ENCODE measurements around the gene LANCL2. TPM values are rescaled to one million over a fixed set of nuclear protein-coding genes. Genes with fewer than 3 reads are reported as not detected.

The LANCL2 gene
- total and polyA plus RNA-seq, 2 of the 4 experiments (the other 2 are of a cell fraction): 11.7 to 17.9 TPM

DNA sequence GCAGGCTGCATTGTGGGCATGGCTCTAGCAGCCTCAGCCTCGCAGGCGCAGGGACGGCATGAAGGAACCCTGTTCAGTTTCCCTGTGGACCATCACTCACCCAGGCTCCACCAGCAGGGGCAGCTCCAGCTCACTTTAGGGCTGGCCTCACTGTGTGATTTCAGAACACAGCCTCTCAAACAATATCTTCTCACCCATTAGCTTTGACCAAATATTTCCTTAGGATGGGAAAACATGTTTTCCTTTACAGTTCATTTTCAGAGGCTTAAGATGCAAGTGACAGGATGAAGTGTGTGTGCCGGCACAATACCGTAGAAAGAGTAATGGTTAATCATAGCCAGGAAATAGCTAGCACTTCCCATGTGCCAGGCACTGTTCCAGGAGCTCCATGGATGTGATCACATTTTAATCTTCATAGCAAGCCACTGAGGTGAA lies 58.2 kb downstream of the LANCL2 start:
- H2AK9ac ChIP-seq (replicated peaks; ENCODE audit: low read depth, low read length, poor library complexity): no peak overlapping the region
- no peak overlapping the region for H3K4ac ChIP-seq (ENCODE audit: low read depth, low read length)
- H3K27me3 ChIP-seq (ENCODE audit: control insufficient read depth, insufficient read depth, low read length): no peaks in the 10 kb centered on the region
- H3K9me3 ChIP-seq (ENCODE audit: control insufficient read depth, insufficient read depth, low read length): no peaks in the 10 kb centered on the region
- H3K18ac ChIP-seq (ENCODE audit: low read depth, low read length): no peak overlapping the region
- H2BK15ac ChIP-seq (ENCODE audit: low read depth, low read length): no peak overlapping the region; the same call in 2 of the 3 replicates
- no peak overlapping the region for H3K4me2 ChIP-seq (ENCODE audit: low read depth, low read length)
- H2AFZ ChIP-seq (replicated peaks; ENCODE audit: low read length, poor library complexity): no peak overlapping the region
- no peak overlapping the region; the same call in 1 of the 2 replicates for H3K23ac ChIP-seq (ENCODE audit: low read depth, low read length)
- H3K14ac ChIP-seq (replicated peaks; ENCODE audit: low read depth, low read length): no peak overlapping the region; the same call in 1 of the 2 replicates
- ChIA-PET POLR2A (ENCODE audit: unreplicated experiment) (no interaction called here), CTCF (interaction anchor here (1.0 to 1.1 kb wide), 2 partner anchors 19 to 170 kb away, joined by 3 read pairs; no protein-coding TSS in a partner anchor)
- H3K56ac ChIP-seq (ENCODE audit: extremely low read depth, insufficient read depth, low read length): no peak overlapping the region
- ATAC-seq (ENCODE audit: low read depth): peak; percentile 30
- no TSS peak for BruUV-seq (replicated peaks)
- no peak overlapping the region for H4K5ac ChIP-seq (ENCODE audit: low read depth, low read length)
- peaks cover 9% of the 10 kb centered on the region for H3K9me1 ChIP-seq (ENCODE audit: insufficient read depth, low read length)
- DNase-seq: peak; percentile 58
- H2BK5ac ChIP-seq (ENCODE audit: low read depth, low read length, poor library complexity, severe bottlenecking): no peak overlapping the region
- H3K4me3 ChIP-seq (ENCODE audit: insufficient read depth, low read depth, low read length): no peak overlapping the region
- H4K20me1 ChIP-seq (ENCODE audit: insufficient read depth, low read length): 0 out of 2 replicates have a peak, but pooled peaks cover 3% of the 10 kb centered on the region
- no peak overlapping the region for H2BK20ac ChIP-seq (ENCODE audit: low read depth, low read length)
- H2AK5ac ChIP-seq (ENCODE audit: low read depth, low read length): no peak overlapping the region; the same call in 1 of the 2 replicates
- WGBS, 2 experiments (ENCODE audit: extremely low coverage in 2 of 2, insufficient read length in 1 of 2): 8% methylated on average over 2 of the region's 5 CpGs; no CpG with 5 or more reads in 1 of the 2 experiments
- peaks cover 7% of the 10 kb centered on the region for H3K36me3 ChIP-seq (ENCODE audit: control insufficient read depth, insufficient read depth, low read length)
- dilution Hi-C loops (cut with HindIII; ENCODE audit: low sequenced_read_pairs, unreplicated experiment) (no loop called here), intact Hi-C loops (cut with micrococcal nuclease) (no loop called here), in situ Hi-C loops (cut with MboI; ENCODE audit: low sequenced_read_pairs) (no loop called here)
- H4K8ac ChIP-seq (ENCODE audit: low read depth in 2 of 2, low read length in 2 of 2): peak overlapping the region in 1 of 2 experiments; percentile 15; a peak in 1 of 4 replicates
- H3K79me1 ChIP-seq (ENCODE audit: low read depth in 1 of 2, low read length in 2 of 2): 0 out of 4 replicates have a peak, but pooled peaks cover 0 to 7% of the 10 kb centered on the region in 2 experiments
- no peak overlapping the region for H3K9ac ChIP-seq (ENCODE audit: low read depth, low read length)
- H3K27ac ChIP-seq (ENCODE audit: insufficient read depth, low read length): no peak overlapping the region
- TF ChIP-seq, protein P1, sequence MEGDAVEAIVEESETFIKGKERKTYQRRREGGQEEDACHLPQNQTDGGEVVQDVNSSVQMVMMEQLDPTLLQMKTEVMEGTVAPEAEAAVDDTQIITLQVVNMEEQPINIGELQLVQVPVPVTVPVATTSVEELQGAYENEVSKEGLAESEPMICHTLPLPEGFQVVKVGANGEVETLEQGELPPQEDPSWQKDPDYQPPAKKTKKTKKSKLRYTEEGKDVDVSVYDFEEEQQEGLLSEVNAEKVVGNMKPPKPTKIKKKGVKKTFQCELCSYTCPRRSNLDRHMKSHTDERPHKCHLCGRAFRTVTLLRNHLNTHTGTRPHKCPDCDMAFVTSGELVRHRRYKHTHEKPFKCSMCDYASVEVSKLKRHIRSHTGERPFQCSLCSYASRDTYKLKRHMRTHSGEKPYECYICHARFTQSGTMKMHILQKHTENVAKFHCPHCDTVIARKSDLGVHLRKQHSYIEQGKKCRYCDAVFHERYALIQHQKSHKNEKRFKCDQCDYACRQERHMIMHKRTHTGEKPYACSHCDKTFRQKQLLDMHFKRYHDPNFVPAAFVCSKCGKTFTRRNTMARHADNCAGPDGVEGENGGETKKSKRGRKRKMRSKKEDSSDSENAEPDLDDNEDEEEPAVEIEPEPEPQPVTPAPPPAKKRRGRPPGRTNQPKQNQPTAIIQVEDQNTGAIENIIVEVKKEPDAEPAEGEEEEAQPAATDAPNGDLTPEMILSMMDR (conservative IDR thresholded peaks at IDR 0.05; ENCODE audit: low read depth, low read length): peak; percentile 37
- TF ChIP-seq MAFK (IDR thresholded peaks at IDR 0.05; ENCODE audit: low read depth, low read length) (no peak), USF2 (IDR thresholded peaks at IDR 0.05; ENCODE audit: low read depth, low read length) (no peak), NFE2L2 (IDR thresholded peaks at IDR 0.05; ENCODE audit: low read depth, low read length) (no peak), MXI1 (IDR thresholded peaks at IDR 0.05; ENCODE audit: borderline replicate concordance, low read depth, low read length) (no peak), FOS (IDR thresholded peaks at IDR 0.05; ENCODE audit: low read depth, low read length) (no peak), RFX5 (IDR thresholded peaks at IDR 0.05; ENCODE audit: low read depth, low read length) (no peak), RCOR1 (IDR thresholded peaks at IDR 0.05; ENCODE audit: insufficient replicate concordance, low read length) (no peak), SMC3 (IDR thresholded peaks at IDR 0.05; ENCODE audit: low read depth, low read length) (no peak), ELK1 (IDR thresholded peaks at IDR 0.05; ENCODE audit: borderline replicate concordance, low read depth, low read length) (no peak), CEBPB (IDR thresholded peaks at IDR 0.05; ENCODE audit: low read depth, low read length) (no peak), RAD21 (IDR thresholded peaks at IDR 0.05; ENCODE audit: low read length) (peak; percentile 25), MAZ (IDR thresholded peaks at IDR 0.05; ENCODE audit: borderline replicate concordance, low read depth, low read length) (no peak), BHLHE40 (IDR thresholded peaks at IDR 0.05; ENCODE audit: low read depth, low read length) (peak; percentile 48; the same call in 1 of the 2 replicates)
- 0 out of 2 replicates have a peak overlapping the region, but pooled peaks have one; percentile 2 for H4K91ac ChIP-seq (ENCODE audit: insufficient read depth, low read depth, low read length)
- H3K4me1 ChIP-seq (ENCODE audit: control insufficient read depth, insufficient read depth, low read length): peaks cover 16% of the 10 kb centered on the region
- H2BK120ac ChIP-seq (ENCODE audit: low read depth, low read length): no peak overlapping the region

Data from IMR-90 (cell line).